HG03045 (cell line): ENCODE measurements around the gene SIX4.
"Not testable (repeated sequence)": the region's sequence is repeated elsewhere in the genome, so short reads cannot be mapped to it uniquely, and the experiment has no call there.

Source experiments
- ATAC-seq: cut with Tn5 transposase; IDR thresholded peaks from one replicate; pipeline ENCODE4 v1.9.1; 2021; ENCODE audit warnings: mild to moderate bottlenecking, moderate library complexity; ENCODE audit not compliant: unreplicated experiment

The SIX4 gene

DNA sequence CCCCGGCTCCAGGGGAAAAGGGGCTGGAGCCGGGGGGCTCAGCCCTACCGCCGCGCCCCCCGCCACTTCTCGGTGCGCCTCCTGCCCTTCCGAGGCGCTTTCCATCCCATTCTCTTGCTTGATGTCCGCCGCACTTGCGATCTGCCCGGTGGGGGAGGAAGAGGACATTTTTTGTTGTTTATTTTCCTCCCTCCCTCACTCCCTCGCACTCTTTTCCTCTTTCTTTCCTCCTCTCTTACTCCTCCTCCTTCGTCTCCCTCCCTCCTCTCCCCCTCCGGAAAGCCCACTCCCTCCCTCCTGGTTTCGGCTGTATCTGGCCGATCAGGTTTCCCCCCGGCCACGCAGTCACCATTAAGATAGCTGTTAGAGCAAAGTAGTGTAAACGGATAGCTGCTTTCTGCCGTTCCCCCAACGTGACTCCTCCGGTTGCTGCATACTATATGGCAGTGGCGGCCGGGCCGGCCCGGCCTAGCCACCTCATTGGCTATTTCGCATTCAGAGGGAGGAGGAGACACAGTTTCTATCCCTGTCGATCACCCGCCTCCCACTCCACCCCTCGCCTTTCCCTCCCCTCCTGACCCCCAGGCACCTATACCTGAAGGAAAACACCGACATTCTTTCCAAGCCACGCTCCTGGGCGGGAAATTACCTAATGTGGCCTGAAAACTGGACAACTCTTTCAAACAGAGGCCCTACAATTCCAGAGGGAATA, at the start of gene SIX4:
Gene SIX4, minus strand, starts transcription at position 445 of the 712 bp plus-strand sequence. Its CDS starts 277 bp downstream, at position 168.
- peak; percentile 45 for ATAC-seq

DNA sequence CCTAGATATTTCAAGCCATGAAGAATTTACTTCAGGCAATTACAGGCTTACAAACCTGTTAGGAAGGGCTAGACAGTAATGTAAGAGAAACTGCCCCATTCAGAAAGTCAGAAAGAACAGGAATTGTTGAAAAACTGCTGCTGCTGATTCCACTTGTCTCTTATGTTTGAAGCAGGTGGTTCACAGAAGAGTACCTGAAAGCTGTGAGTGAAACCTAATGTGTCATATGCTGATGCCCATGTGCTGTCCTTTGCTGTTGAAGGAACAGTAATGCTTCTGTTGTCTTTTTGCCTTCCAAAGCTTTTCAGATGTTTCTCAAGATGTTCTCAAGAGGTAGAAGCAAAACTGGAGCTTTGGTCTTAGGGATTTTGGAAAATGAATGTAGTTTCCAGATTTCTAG, 49.4 kb upstream of the SIX4 start:
- ATAC-seq = no peak

DNA sequence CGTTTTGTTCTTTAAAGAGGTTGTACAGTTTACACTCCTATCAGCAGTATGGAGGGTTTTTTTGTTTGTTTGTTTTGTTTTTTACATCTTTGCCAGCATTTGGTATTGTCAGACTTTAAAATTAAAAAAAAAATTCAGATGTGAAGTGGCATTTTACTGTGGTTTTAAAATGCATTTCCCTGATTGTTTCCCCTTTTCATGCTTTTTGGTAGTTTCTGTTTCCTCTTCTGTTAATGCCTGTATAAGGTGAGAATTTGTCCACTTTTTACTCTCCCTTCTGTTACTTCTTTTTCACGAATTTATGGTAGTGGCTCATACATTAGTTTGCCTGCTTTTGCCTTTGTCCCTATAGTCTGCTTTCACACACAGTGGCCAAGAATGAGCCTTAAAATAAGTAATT, 47.0 kb upstream of the SIX4 start:
- no peak for ATAC-seq

DNA sequence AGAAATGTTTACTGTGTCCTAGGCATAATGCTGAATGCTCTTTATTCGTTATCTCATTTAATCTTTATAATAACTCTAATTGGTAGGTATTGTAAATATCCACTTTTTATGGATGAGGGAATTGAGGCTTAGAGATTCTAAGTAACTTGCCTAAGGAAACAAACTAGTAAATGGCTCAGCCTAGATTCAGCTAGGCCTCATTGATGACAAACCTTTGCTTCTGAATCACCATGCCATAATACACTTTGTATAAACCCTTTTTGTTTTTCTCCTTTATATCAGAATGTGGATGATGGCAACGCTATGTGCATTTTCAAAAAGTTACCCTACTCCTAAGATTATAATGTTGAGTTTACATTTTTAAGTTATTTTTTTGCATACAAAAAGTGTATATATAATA, 44.5 kb upstream of the SIX4 start:
- ATAC-seq = no peak

DNA sequence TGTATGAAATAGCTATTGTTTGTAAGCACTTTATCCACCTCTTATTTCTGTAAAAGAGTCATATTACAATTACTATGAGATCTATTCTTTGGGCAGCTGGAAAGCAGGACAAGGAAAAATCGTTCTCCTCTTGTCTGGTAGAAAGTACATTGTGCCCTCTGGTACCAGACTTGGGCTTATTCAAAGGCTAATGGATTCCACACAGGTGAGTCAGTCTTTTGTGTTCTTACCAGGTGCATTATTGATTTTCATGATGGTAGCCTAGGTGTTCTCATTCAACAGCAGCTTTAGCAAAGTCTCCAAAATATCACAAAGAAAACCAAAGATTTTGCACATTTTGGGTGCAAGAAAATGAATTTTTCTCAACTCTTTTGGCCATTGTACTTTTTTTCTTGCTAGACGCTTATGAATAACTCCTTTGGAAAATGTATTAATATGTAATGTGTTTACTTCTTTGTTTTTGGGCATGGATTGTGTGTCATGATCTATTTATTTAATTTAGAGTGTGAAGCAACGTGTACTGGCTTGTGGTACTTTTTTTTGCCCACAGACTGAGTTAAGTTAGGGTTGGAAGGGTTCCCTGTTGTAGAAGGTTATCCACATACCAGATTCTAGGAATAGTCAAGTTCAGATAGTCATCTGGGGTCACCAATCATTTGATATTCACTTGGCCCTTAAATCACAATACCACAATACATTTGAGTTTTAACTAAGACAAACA, 36.7 kb upstream of the SIX4 start:
- no peak for ATAC-seq

DNA sequence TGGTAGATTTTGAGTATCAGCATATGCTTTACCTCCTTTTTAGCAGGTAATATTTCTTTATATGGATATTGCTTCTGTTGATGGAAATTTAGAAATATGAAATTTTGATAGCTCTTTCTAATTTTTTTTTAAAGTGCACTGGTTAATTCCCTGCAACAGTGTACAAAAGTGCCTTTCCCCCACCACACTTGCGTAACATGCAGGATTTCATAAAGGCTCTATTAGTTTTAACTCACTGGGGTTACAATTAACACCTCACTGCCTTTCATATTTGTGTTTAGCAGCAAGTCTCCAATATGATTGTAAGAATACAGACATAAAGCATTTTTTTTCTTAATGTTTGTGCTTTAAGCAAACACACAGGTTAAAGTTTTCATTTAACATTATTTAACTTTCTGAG, 36.1 kb upstream of the SIX4 start:
- no peak for ATAC-seq

DNA sequence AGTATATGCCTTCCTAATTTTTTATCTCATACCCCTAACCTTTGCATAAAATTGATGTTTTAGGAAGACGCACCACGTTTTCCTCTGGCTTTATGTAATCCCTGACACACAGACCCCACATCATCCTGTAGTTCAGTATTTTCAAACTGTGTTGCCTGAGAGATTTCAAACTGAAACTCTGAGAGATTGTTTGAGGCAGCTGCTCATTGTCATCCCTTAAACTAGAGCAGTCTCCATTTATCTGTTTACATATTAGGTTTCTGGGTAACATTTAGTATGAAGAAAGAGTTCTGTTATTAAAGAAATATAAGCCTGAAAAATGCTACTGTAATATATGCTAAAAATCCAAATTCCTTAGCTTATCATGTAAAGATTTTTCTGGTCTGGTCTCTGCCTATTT, 34.7 kb upstream of the SIX4 start:
- ATAC-seq = no peak

DNA sequence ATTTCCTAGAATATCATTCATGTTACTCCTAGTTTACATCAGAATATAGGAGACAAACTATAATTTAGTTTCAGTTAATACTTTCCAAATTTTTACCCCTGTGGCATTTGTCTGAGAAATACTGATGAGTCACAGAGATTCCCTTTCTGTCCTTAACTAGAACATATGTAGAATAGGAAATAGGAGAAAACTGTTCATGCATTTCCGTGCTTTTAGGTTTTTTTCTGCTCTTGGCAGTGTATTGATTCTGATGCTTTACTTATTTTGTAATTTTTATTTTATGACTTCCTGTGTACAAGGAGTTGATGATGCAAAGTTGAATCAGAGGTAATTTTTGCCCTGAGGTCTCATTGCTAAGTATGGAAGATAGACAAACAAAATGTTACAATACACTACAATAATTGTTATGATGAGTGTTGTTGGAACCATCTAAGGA, 33.4 kb upstream of the SIX4 start:
- no peak for ATAC-seq

DNA sequence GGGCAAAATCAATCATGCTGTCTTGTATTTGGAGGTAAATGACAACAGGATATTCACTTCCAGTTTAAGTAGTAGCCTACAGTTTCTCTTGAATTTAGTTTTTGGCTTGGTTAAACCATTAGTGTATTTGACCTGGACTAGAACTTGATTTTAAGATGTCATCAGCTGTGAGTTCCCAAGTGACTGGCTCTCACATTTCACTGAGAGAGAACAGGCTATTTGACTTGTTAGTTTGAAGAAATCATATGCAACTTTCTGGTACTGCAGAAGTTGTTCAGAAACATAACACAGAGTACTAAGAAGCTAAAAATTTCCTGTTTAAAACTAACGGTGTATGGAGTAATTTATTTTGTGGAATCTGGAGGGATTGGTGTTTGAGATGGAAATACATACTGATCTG, 32.7 kb upstream of the SIX4 start:
- ATAC-seq = no peak

DNA sequence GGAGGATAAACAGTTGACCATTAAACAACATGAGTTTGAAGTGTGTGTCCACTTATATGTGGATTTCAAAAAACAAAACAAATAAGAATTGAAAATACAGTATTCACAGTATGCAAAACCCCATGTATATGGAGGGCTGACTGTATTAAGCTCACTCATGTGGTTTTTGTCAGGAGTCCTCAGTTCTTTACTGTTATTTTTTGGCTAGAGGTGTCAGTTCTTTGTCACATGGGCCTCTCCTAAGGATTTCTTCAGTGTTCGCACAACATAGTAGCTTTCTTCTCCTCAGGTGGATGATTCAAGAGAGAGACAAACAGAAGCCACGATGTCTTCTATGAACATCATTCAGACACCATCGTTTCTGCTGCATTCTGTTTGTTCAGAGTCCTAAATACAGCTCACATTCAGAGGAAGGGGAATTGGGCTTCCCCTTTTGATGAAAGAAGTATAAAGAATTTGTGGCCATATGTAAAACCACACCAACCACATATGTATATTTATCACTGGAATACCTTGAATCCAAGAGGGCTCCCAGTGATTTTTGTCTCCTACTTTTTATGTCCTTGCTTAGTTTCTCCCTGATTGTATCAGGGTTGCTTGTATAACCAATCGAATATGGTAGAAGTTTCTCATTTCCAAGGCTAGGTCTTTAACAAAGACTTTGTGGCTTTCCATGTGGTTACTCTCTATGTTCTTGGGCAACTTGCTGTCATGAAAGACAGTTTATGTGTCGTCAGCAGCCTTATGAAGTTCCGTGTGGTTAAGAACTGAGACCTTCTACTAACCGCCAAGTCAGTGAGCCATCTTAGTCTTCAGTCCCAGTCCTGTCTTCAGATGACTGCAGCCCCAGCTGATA, 29.3 kb upstream of the SIX4 start:
- ATAC-seq = peak; percentile 99

DNA sequence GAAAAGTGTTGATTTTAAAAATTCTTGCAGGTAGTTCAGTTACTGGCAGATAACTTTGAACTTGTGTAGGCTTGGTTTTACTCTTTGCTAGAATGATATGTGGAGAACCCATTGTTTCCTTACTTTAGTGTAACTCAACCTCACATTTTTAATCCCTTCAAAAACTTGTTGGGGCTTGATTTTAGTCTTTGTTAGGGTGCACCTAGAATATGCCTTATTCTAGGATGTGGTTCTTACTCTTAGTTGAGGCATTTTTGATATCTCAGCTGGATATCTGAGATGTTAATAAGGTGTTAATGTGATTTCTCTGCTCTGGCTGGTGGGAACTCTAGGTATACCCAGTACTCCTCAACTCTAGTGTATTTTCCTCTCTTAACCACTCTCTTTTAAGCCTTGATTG, 20.4 kb upstream of the SIX4 start:
- no peak for ATAC-seq

DNA sequence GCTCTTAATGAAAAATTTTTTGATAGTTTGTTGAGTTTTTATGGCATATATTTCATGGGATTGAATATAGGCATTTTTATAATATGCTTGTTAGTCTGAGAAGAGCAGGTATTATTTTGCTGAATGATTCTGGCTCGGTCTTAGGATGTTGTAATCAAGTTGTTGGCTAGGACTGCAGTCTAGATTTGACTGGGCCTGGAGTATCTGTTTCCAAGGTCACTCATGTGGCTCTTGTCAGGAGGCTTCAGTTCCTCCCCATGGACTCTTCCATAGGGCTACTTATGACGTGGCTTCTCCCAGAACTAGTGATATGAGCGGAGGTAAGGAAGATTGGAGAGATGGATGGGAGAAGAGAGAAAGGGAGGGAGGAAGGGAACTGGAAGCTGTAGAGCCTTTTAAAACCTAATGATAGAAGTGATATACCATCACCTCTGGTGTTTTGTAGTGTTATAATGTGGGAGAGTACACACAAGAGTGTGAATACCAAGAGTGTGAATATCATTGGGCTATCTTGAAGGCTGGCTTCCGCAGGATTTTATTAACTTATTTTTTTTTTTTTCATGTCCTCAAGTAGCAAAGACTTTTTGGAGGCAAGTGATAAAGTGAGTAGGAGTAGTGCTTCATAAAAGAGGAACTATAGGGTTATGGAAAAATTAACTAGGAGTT, 14.8 kb upstream of the SIX4 start:
- ATAC-seq = no peak

DNA sequence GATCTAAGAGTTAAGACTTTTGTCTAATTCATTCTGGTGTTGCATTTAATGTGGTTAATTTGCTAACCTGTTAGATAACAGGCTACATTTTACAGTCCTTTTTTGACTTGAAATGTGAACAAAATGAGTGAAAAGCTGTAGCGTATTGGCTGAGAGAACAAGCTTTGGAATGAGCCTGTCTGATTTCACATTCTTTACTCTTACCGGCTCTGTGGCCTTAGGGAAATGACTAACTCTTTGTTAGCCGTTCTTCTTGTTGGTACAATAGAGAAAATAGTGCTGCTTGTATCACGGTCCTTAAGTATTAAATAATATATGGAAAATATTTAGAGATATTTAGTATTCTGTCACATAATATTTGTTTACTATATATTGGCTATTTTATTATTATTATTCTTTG, 12.3 kb upstream of the SIX4 start:
- ATAC-seq = no peak

DNA sequence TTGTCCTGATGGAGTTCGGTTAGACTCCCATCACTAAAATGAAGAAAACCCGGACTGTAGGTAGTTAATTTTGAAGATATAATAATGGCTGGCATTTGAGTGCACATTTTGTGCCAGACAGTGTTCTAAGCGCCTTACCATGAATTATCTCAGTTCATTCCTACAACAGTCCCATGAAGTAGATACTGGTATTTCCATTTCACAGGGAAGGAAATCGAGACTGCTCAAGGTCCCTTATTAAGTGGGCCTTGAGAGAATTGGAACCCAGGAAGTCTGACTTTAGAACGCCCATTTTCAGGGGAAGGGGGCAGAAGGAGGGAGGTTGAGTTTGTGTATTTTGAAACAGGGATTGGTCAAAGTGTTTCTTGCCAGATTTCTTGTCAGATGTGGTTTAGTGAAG, 11.3 kb upstream of the SIX4 start:
- ATAC-seq = no peak

DNA sequence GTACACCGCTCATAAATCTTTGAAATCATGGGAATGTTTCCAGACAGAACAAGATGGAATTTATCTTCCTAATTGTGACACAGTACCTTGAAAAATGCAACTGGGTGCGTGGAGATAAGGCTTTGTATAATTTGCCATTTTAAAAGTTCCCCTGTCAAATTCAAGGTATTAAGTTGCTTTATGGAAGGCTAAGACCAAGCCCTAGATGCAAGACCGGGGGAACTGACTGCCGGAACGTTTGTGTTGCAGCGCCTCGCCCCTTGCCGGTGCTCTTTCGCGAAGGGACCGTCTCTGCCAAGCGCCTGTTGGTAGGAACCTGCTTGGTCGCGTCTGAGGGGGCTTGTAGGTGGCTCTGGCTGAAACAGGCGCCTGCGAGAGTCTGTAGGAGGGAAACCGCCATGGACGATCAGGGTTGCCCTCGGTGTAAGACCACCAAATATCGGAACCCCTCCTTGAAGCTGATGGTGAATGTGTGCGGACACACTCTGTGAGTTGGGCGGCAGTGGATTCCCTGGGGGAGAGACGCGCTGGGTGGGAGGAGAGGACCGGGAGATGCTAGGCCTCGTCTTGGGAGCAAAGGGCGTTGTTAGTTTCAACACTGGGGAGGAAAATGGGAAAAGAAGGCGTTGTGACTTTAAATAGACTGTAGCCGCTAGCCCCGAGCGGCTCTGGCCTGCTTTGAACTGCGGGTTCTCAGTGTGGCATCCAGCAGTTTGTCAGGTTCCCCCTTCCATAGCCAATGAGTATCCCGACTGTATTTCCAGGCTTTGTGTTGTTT, 10.5 kb upstream of the SIX4 start, which contains the start of gene MNAT1:
Gene MNAT1, plus strand, starts transcription at position 297 of the 778 bp plus-strand sequence. Its CDS starts 102 bp downstream, at position 399.
- ATAC-seq = peak; percentile 95

DNA sequence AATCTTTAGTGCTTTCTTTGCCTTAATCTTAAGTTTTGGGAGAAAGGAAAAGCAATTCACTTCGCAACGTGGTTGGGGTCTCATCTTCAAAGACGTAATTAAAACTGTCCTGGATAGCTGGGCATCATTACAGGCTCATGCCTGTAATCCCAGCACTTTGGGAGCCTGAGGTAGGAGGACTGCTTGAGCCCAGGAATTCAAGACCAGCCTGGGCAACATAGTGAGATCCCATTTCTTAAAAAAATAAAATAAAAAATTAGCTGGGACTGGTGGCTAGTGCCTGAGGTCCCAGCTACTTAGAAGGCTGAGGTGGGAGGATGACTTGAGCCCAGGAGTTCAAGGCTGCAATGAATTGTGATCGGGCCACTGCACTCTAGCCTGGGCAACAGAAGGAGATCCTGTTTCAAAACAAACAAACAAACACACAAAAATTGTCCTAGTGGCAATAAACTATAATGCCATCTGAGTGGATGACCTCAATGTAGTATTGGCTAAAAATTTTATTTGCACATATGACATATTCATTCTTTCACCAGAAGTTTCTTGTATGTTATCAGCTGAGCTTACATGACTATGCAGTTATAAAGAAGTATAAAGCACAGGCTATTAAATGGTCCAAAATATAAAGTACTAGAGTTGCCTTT, 8.8 kb upstream of the SIX4 start:
- ATAC-seq = no peak

DNA sequence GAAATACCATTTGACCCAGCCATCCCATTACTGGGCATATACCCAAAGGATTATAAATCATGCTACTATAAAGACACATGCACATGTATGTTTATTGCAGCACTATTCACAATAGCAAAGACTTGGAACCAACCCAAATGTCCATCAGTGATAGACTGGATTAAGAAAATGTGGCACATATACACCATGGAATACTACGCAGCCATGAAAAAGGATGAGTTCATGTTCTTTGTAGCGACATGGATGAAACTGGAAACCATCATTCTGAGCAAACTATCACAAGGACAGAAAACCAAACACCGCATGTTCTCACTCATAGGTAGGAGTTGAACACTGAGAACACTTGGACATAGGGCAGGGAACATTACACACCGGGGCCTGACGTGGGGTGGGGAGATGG, 7.1 kb upstream of the SIX4 start:
- ATAC-seq = not testable (repeated sequence)

DNA sequence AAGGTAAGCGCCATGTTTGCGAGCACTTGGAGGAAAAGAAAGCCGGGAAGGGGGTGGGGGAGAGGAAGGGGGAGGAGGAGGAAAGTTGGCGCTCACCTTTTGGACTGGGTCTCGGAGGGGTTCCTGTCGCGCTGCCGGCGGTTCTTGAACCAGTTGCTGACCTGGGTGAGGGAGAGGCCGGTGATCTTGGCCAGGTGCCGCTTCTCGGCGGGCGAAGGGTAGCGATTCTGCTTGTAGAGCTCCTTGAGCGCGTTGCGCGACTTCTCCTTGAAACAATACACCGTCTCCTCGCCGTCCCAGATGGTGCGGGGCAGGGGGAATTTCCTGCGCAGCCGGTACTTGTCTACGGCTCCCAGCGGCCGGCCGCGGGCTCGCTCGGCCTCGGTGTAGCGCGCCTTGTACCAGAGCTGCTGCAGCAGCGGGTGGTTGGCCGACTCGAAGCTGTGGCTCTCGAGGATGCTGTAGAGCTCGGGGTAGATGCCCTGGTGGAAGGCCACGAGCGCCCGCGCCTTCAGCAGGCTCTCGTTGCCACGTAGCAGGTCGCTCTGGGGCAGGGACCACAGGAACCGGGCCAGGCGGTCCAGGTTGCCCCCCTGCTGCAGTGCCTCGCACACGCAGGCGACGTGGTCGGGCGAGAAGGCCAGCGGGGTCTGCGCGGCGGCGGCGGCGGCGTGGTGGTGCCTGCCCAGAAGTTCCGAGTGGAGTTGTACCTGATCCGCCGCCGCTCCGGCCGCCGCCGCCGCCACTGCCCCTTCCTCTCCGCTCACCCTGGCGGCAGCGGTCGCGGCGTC, 840 bp downstream of the SIX4 start:
- peak; percentile 37 for ATAC-seq
